ENCODE results near the gene MAP3K5.

The MAP3K5 gene

DNA sequence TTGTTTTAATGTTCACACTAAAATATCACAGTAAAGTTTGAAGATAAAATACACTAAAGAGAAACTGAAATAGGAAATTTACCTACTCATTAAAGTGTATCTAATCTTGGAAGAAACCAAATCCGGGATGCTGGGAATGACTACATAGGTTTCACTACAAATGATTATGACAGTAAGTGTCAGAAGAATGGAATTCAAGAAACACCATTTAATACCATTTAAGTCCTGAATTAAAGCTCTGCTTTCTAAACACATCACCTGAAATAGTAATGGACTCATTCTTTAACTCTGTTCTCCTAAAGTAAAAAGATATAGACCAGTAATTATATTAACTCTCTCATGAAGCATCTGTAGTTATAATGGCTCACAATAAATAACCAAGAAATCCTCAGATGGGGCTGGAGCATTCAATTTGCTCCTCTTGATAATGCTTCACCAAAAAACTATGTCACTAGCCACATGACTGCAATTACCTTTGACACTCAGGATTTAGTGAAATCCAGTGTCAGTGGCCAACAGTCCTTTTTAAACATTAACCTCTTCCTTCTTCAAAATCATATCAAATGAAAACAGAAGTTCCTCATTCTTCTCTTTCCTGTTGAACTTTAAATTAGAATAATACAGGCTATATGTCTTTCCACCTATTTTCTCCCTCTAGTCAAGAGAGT is 283.4 kb downstream of the MAP3K5 start:
- DNase-seq = no peak

All from CD4-positive, alpha-beta T cell treated with Interferon gamma for 1 hour (primary cell).